Calu3 (cell line): ENCODE results near the gene CELA2A. TPM values are rescaled to one million over a fixed set of nuclear protein-coding genes. Genes with fewer than 3 reads are reported as not detected.

Source experiments
- BruUV-seq: library from RNA; stranded (reverse); fragments of 400-500 nt; replicated peaks from 2 replicates; lab custom pipeline; 2021; lab: Mats Ljungman, UMichigan
- CTCF ChIA-PET: fragments of 300-600 bp; sonication (Branson Sonifier 250); formaldehyde crosslinking; loops from one replicate; lab custom pipeline; 2022; ENCODE audit warnings: antibody characterized with exemption; lab: Charles Lee
- DNase-seq: peaks from one replicate; pipeline ENCODE4 v3.0.0; 2022
- H3K27ac Mint-ChIP-seq: one replicate; pipeline ENCODE4 v1.8.0; 2022; ENCODE audit warnings: mixed read lengths; ENCODE audit not compliant: unreplicated experiment
- H3K27me3 Mint-ChIP-seq: one replicate; pipeline ENCODE4 v1.8.0; 2022; ENCODE audit warnings: mixed read lengths; ENCODE audit not compliant: unreplicated experiment
- H3K36me3 Mint-ChIP-seq: one replicate; pipeline ENCODE4 v1.8.0; 2022; ENCODE audit warnings: mild to moderate bottlenecking, moderate library complexity, mixed read lengths; ENCODE audit not compliant: insufficient read depth, unreplicated experiment
- H3K4me1 Mint-ChIP-seq: one replicate; pipeline ENCODE4 v1.8.0; 2022; ENCODE audit warnings: mild to moderate bottlenecking, low read depth, mixed read lengths; ENCODE audit not compliant: unreplicated experiment
- H3K4me3 Mint-ChIP-seq: one replicate; pipeline ENCODE4 v1.8.0; 2022; ENCODE audit warnings: mild to moderate bottlenecking, low read depth, moderate library complexity, mixed read lengths; ENCODE audit not compliant: unreplicated experiment
- H3K9me3 Mint-ChIP-seq: one replicate; pipeline ENCODE4 v1.8.0; 2022; ENCODE audit warnings: low read depth, mixed read lengths; ENCODE audit not compliant: unreplicated experiment
- CTCF ChIP-seq: fragments of 200-600 bp; IDR thresholded peaks from one replicate; pipeline ENCODE4 v1.8.0; 2022; ENCODE audit warnings: antibody characterized with exemption; ENCODE audit not compliant: unreplicated experiment
- intact Hi-C: fragments of 100-400 bp; cut with micrococcal nuclease; formaldehyde crosslinking; loops from one replicate; pipeline ENCODE4 v1.10.0; 2022; ENCODE audit not compliant: unreplicated experiment
- total RNA-seq: library from RNA; stranded (reverse); gene quantifications from 2 replicates; pipeline ENCODE4 v1.2.3, GENCODE V29; 2022

The CELA2A gene
- total RNA-seq, 1 experiment from 2014 or later = not detected

GRCh38 chr1:15440357-15440756 lies 16.2 kb upstream of the CELA2A start:
- intact Hi-C loops = no loop called here
- no TSS peak for BruUV-seq
- peaks cover 4% of the 10 kb centered on the region for H3K36me3 Mint-ChIP-seq
- no peaks in the 10 kb centered on the region for H3K4me1 Mint-ChIP-seq
- no peak overlapping the region for H3K27ac Mint-ChIP-seq
- H3K27me3 Mint-ChIP-seq = peaks cover 4% of the 10 kb centered on the region
- H3K4me3 Mint-ChIP-seq = no peak overlapping the region
- H3K9me3 Mint-ChIP-seq = no peaks in the 10 kb centered on the region
- no peak for DNase-seq
- CTCF ChIA-PET = no interaction called here
- TF ChIP-seq CTCF = no peak

GRCh38 chr1:15441247-15441646 lies 15.3 kb upstream of the CELA2A start:
- Mint-ChIP-seq H3K27ac (no peak overlapping the region), H3K4me3 (no peak overlapping the region), H3K27me3 (peaks cover 13% of the 10 kb centered on the region), H3K4me1 (no peaks in the 10 kb centered on the region), H3K9me3 (no peaks in the 10 kb centered on the region), H3K36me3 (peaks cover 4% of the 10 kb centered on the region)
- DNase-seq = no peak
- CTCF ChIA-PET = no interaction called here
- TF ChIP-seq CTCF = no peak
- intact Hi-C loops = no loop called here
- no TSS peak for BruUV-seq

- no TSS peak for BruUV-seq
- H3K36me3 Mint-ChIP-seq = peaks cover 4% of the 10 kb centered on the region
- H3K27me3 Mint-ChIP-seq = peaks cover 21% of the 10 kb centered on the region
- no peaks in the 10 kb centered on the region for H3K9me3 Mint-ChIP-seq
- no peak overlapping the region for H3K27ac Mint-ChIP-seq
- no peak for DNase-seq
- no peak overlapping the region for H3K4me3 Mint-ChIP-seq
- CTCF ChIA-PET = no interaction called here
- H3K4me1 Mint-ChIP-seq = no peaks in the 10 kb centered on the region
- intact Hi-C loops = no loop called here
- no peak for TF ChIP-seq CTCF
Observed at GRCh38 chr1:15442119-15442518, 14.4 kb upstream of the CELA2A start.

GRCh38 chr1:15442759-15443158 lies 13.8 kb upstream of the CELA2A start:
- DNase-seq = no peak
- no peaks in the 10 kb centered on the region for H3K9me3 Mint-ChIP-seq
- intact Hi-C loops = no loop called here
- H3K36me3 Mint-ChIP-seq = peaks cover 4% of the 10 kb centered on the region
- TF ChIP-seq CTCF = no peak
- CTCF ChIA-PET = no interaction called here
- H3K4me3 Mint-ChIP-seq = no peak overlapping the region
- no peak overlapping the region for H3K27ac Mint-ChIP-seq
- H3K27me3 Mint-ChIP-seq = peaks cover 27% of the 10 kb centered on the region
- no peaks in the 10 kb centered on the region for H3K4me1 Mint-ChIP-seq
- no TSS peak for BruUV-seq
